Urinary bladder (tissue), 4 donors: ENCODE results near the gene AGT. TPM values are rescaled to one million over a fixed set of nuclear protein-coding genes. Genes with fewer than 3 reads are reported as not detected.
"Not testable (repeated sequence)": the region's sequence is repeated elsewhere in the genome, so short reads cannot be mapped to it uniquely, and the experiment has no call there.

Experiments
- DNase-seq: peaks from one replicate; pipeline ENCODE4 v3.0.0-alpha.2; 2015; ENCODE audit errors: extremely low spot score
- H3K27ac ChIP-seq: one replicate; pipeline ENCODE4 v1.5.1; 2013; ENCODE audit warnings: low read depth, mild to moderate bottlenecking, moderate library complexity
- H3K36me3 ChIP-seq: one replicate; pipeline ENCODE4 v1.6.1; 2013; ENCODE audit warnings: mild to moderate bottlenecking, moderate library complexity; ENCODE audit not compliant: insufficient read depth
- H3K4me1 ChIP-seq: one replicate; pipeline ENCODE4 v1.6.1; 2013; ENCODE audit warnings: mild to moderate bottlenecking, moderate library complexity; ENCODE audit not compliant: insufficient read depth
- H3K4me3 ChIP-seq: one replicate; pipeline ENCODE4 v1.5.1; 2013; ENCODE audit warnings: low read depth, low read length
- WGBS: extraction: QIAGEN DNeasy Blood & Tissue Kit; methylation state at CpG from one replicate; pipeline ENCODE4 v1.1.7; 2013; 5-methylcytosine and 5-hydroxymethylcytosine counted together
- polyA plus RNA-seq: library from polyadenylated mRNA; stranded (reverse); fragments of 200-250 nt; gene quantifications from one replicate; pipeline ENCODE4 v1.2.3, GENCODE V29; 2013
- total RNA-seq: library from RNA; depleted of rRNA; stranded (reverse); fragments of >200 nt; gene quantifications from one replicate; pipeline ENCODE4 v1.2.3, GENCODE V29; 2014
- donor health status: healthy with polysubstance abuse.
- donor health status: healthy.

AGT gene
- total and polyA plus RNA-seq, 2 donors, result 6.6 to 8.7 TPM

DNA sequence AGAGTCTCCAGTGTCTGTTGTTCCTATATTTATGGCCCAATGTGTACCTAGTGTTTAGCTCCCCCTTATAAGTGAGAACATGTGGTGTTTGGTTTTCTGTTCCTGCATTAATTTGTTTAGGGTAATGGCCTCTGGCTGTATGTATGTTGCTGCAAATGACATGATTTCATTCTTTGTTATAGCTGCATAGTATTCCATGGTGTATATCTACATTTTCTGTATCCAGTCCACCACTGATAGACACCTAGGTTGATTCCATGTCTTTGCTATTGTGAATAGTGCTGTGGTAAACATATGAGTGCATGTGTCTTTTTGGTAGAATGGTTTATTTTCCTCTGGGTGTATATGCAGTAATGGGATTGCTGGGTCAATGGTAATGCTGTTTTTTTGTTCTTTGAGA, 15.0 kb downstream of the AGT start:
- H3K4me3 ChIP-seq, H3K27ac ChIP-seq, H3K36me3 ChIP-seq, DNase-seq, H3K4me1 ChIP-seq: not testable (repeated sequence)

DNA sequence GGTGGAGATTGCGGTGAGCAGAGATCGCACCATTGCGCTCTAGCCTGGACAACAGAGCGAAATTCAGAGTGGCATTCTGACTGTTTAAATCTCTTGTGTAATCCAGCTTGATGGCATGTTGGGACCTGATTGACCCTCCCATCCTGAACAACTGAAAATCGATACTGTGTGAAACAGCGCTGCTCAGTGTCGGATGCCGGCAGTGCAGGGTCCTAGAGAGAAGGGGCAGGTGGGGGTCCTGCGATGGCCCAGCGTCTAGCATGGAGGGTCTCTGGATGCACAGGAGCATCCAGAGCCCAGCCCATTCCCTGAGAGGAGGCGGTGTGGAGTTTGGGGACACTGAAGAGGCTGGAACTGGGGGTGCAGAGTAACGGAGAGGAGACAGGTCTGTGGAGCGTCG, 15.8 kb downstream of the AGT start:
- Histone ChIP-seq H3K4me1 (no peaks in the 10 kb centered on the region), H3K36me3 (no peaks in the 10 kb centered on the region), H3K4me3 (no peak overlapping the region), H3K27ac (no peak overlapping the region)
- no peak for DNase-seq
- WGBS, result 92% methylated on average over 14 of the region's 14 CpGs

GRCh38 chr1:230696722-230697437, 17.0 kb downstream of the AGT start:
- WGBS, result 80% methylated on average over 7 of the region's 7 CpGs
- H3K4me3 ChIP-seq, result no peak overlapping the region
- no peak for DNase-seq

DNA sequence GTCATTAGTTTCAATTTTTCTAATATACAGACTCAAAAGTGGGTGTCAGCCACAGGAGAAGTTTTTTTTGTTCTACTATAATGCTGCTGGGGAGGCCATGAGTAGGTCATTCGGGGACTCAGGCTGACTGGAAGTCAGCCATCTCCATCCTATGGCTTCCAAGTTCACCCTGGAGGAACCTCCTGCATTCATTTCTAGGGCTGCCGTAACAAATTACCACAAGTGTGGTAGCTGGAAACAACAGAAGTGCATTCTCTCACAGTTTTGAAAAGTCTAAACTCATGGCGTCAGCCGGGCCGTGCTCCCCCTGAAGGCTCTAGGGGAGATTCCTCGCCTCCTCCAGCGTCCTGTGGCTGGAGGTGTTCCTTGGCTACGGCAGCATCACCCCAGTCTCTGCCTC, 17.7 kb downstream of the AGT start:
- H3K36me3 ChIP-seq, result no peaks in the 10 kb centered on the region
- H3K4me3 ChIP-seq, result no peak overlapping the region
- H3K27ac ChIP-seq, result no peak overlapping the region
- DNase-seq, result no peak
- WGBS, result 81% methylated on average over 8 of the region's 8 CpGs
- no peaks in the 10 kb centered on the region for H3K4me1 ChIP-seq

More at GRCh38 chr1:230696722-230697437, 17.0 kb downstream of the AGT start:
- Histone ChIP-seq H3K27ac (no peak overlapping the region), H3K4me1 (no peaks in the 10 kb centered on the region), H3K36me3 (no peaks in the 10 kb centered on the region)

GRCh38 chr1:230694991-230695390, 18.9 kb downstream of the AGT start:
- DNase-seq, result no peak
- 66% methylated on average over 4 of the region's 4 CpGs for WGBS
- Histone ChIP-seq H3K4me3 (no peak overlapping the region), H3K27ac (no peak overlapping the region), H3K36me3 (peaks cover 3% of the 10 kb centered on the region), H3K4me1 (no peaks in the 10 kb centered on the region)

DNA sequence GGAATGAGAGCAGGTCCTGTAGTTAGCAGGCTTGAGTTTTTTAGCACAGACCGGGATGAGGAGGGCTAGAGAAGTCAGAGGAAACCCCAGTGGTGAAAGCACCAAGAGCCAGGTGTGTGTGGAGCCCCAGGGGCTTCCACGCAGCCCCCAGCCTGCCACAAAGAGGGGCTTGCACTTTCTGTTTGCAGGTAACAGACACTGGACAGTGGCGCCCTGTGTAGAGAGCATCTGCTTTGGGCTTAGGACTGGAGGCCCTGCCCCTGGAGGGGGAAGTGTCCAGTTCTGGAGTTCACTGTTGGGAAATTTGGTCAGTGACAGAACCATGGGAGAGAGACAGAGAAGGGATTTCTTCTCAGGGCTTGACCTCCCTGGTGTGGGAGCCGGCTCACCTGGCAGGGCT, 19.5 kb downstream of the AGT start:
- Histone ChIP-seq H3K36me3 (peaks cover 3% of the 10 kb centered on the region), H3K4me1 (no peaks in the 10 kb centered on the region), H3K27ac (no peak overlapping the region), H3K4me3 (no peak overlapping the region)
- WGBS, result 90% methylated on average over 4 of the region's 4 CpGs
- no peak for DNase-seq

- Histone ChIP-seq H3K36me3 (peaks cover 3% of the 10 kb centered on the region), H3K4me3 (no peak overlapping the region), H3K4me1 (no peaks in the 10 kb centered on the region), H3K27ac (no peak overlapping the region)
- no peak for DNase-seq
- 87% methylated on average over 8 of the region's 8 CpGs for WGBS
These were observed 20.1 kb downstream of the AGT start for GRCh38 chr1:230693777-230694176.

DNA sequence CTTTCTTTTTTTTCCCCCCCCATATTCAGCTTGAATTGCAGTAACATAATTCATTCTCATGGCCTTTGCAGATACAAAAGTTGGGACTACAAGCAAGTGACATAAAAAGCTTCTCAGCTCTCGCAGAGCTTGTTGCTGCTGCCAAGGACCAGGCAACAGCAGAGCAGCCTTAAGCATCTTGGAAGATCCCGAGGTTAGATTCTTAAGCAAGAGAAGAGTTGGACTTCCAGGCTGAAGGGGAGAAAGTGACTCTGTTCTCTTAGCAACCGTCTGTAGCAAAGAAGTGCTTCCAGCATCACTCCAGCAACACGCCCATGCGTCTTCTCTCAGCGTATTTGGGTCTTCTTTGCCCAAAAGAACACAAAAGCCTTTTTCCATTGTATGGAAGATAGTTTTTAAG, 20.7 kb downstream of the AGT start:
- no peak for DNase-seq
- H3K4me1 ChIP-seq, result no peaks in the 10 kb centered on the region
- no peak overlapping the region for H3K27ac ChIP-seq
- no peak overlapping the region for H3K4me3 ChIP-seq
- WGBS, result 81% methylated on average over 6 of the region's 6 CpGs
- H3K36me3 ChIP-seq, result peaks cover 3% of the 10 kb centered on the region

GRCh38 chr1:230691615-230692014, 22.3 kb downstream of the AGT start:
- 94% methylated on average over 10 of the region's 10 CpGs for WGBS
- peaks cover 3% of the 10 kb centered on the region for H3K36me3 ChIP-seq

GRCh38 chr1:230690101-230690500, 23.8 kb downstream of the AGT start:
- H3K36me3 ChIP-seq, result peaks cover 3% of the 10 kb centered on the region
- WGBS, result 81% methylated on average over 9 of the region's 9 CpGs
- no peak overlapping the region for H3K4me3 ChIP-seq
- H3K4me1 ChIP-seq, result no peaks in the 10 kb centered on the region
- no peak overlapping the region for H3K27ac ChIP-seq
- DNase-seq, result no peak

More at GRCh38 chr1:230691615-230692014, 22.3 kb downstream of the AGT start:
- no peak for DNase-seq
- H3K4me1 ChIP-seq, result no peaks in the 10 kb centered on the region
- no peak overlapping the region for H3K4me3 ChIP-seq
- H3K27ac ChIP-seq, result no peak overlapping the region

- Histone ChIP-seq H3K27ac (no peak overlapping the region), H3K36me3 (peaks cover 3% of the 10 kb centered on the region), H3K4me1 (no peaks in the 10 kb centered on the region), H3K4me3 (no peak overlapping the region)
- WGBS, result 76% methylated on average over 5 of the region's 5 CpGs
- DNase-seq, result no peak
These were observed 27.2 kb downstream of the AGT start for GRCh38 chr1:230686747-230687146.

DNA sequence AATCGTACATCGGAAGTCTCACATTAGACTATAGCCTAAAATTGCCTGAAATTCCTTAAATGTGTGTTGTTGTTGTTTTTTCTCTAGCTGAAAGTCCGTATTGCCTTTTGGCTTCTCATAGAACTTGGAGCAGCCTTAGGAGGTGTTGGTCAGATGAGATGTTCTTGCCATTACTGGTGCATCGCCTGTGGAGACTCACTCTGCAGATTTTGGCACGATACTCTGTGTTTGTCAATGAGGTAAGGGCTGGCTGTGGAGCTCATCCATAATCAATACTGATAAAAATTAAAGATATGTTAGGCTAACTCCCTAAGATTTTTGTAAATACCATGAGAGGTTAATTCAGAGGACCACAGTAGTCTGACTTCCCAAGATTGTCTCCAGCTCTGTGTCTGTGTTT, 28.9 kb downstream of the AGT start:
- 94% methylated on average over 5 of the region's 5 CpGs for WGBS
- Histone ChIP-seq H3K4me1 (no peaks in the 10 kb centered on the region), H3K4me3 (no peak overlapping the region), H3K27ac (no peak overlapping the region), H3K36me3 (peaks cover under 1% of the 10 kb centered on the region)
- DNase-seq, result no peak

DNA sequence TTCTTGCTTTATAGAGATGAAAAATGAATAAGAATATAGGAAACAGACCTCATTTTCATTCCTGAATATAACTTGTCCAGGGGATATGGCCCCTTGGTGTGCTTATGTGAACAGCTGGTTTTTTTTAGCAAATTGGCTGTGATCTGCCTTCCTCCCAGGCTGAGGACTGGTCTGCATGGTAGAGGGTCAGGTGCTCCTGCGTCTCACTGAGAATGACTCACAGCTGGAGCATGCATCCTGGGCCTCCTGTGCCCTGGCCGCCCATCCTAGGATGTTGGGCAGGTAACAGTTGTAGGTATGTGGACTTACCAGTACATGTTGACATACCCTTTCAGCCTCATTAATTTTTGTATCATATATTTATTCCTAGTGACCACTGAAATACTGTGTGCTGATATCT, 29.8 kb downstream of the AGT start:
- Histone ChIP-seq H3K27ac (no peak overlapping the region), H3K36me3 (no peaks in the 10 kb centered on the region), H3K4me3 (no peak overlapping the region), H3K4me1 (no peaks in the 10 kb centered on the region)
- DNase-seq, result no peak
- WGBS, result 84% methylated on average over 2 of the region's 2 CpGs

- no peak overlapping the region for H3K4me3 ChIP-seq
- H3K4me1 ChIP-seq, result no peaks in the 10 kb centered on the region
- WGBS, result 79% methylated on average over 9 of the region's 9 CpGs
- DNase-seq, result no peak
- no peaks in the 10 kb centered on the region for H3K36me3 ChIP-seq
- H3K27ac ChIP-seq, result no peak overlapping the region
These were observed 30.9 kb downstream of the AGT start for GRCh38 chr1:230682882-230683610.
